Lung (tissue), 12 donors: ENCODE measurements around the gene RPS6KA2. TPM values are rescaled to one million over a fixed set of nuclear protein-coding genes. Genes with fewer than 3 reads are reported as not detected.

Experiments
- ATAC-seq: fragments of 200-7000 bp; cut with Tn5 transposase; one replicate; pipeline ENCODE4 v1.9.1; 2020; ENCODE audit warnings: moderate number of reproducible peaks; ENCODE audit not compliant: insufficient read depth, low FRiP score
- DNase-seq, 3 donors: peaks; one replicate each; pipeline ENCODE4 v3.0.0-alpha.2; 2013 to 2017
- H3K27ac ChIP-seq, 2 donors: one replicate each; pipeline ENCODE4 v1.5.1; 2013; ENCODE audit warnings: mild to moderate bottlenecking in 2 of 2, moderate library complexity in 2 of 2, control low read depth in 1 of 2, inconsistent platforms in 1 of 2, low read depth in 1 of 2, low read length in 1 of 2
- H3K27me3 ChIP-seq, 3 donors: one replicate each; pipeline ENCODE4 v1.5.1; 2013; ENCODE audit warnings: low read length in 2 of 3; ENCODE audit not compliant: control insufficient read depth in 3 of 3, insufficient read depth in 3 of 3
- H3K36me3 ChIP-seq, 4 donors: one replicate each; pipeline ENCODE4 v1.5.1; 2013; ENCODE audit warnings: low read length in 4 of 4, mild to moderate bottlenecking in 1 of 4, moderate library complexity in 1 of 4; ENCODE audit not compliant: control insufficient read depth in 4 of 4, insufficient read depth in 4 of 4
- H3K4me1 ChIP-seq, 5 donors: one replicate each; pipeline ENCODE4 v1.5.1; 2013; ENCODE audit warnings: low read length in 5 of 5, mild to moderate bottlenecking in 2 of 5, moderate library complexity in 1 of 5; ENCODE audit not compliant: control insufficient read depth in 5 of 5, insufficient read depth in 5 of 5
- H3K4me3 ChIP-seq: one replicate; pipeline ENCODE4 v1.5.1; 2013; ENCODE audit warnings: mild to moderate bottlenecking, control low read depth, moderate library complexity
- H3K9ac ChIP-seq, 2 donors: one replicate each; pipeline ENCODE4 v1.5.1; 2013; ENCODE audit warnings: low read length in 2 of 2, control low read depth in 1 of 2; ENCODE audit not compliant: insufficient read depth in 1 of 2
- H3K9me3 ChIP-seq, 4 donors: one replicate each; pipeline ENCODE4 v1.5.1; 2013; ENCODE audit warnings: low read length in 3 of 4, mild to moderate bottlenecking in 1 of 4, moderate library complexity in 1 of 4; ENCODE audit not compliant: control insufficient read depth in 4 of 4, insufficient read depth in 3 of 4
- CTCF ChIP-seq: IDR thresholded peaks from 2 replicates; pipeline ENCODE4 v1.5.1; 2012; ENCODE audit warnings: mild to moderate bottlenecking; ENCODE audit errors: control extremely low read depth, extremely low read depth
- WGBS, 2 donors: extraction: QIAGEN DNeasy Blood & Tissue Kit; methylation state at CpG; one replicate each; pipeline ENCODE4 v1.1.7; 2013; 5-methylcytosine and 5-hydroxymethylcytosine counted together
- polyA plus RNA-seq, 2 donors: library from polyadenylated mRNA; stranded (reverse); fragments of 200-250 nt; gene quantifications; one replicate each; pipeline ENCODE4 v1.2.1, GENCODE V29; 2013
- total RNA-seq, 2 donors: library from RNA; depleted of rRNA in 1 of 2; stranded (reverse); fragments of >200 nt in 1 of 2; gene quantifications; one replicate each; pipeline ENCODE4 v1.2.1, GENCODE V29; 2014 to 2021
- donor health status: control.
- donor health status: control.
- donor health status: Bipolar disorder and iron deficiency.
- donor health status: healthy.
- donor health status: DM: yes; HTN: yes; CAD: no.

The RPS6KA2 gene
- total and polyA plus RNA-seq, 4 donors = 61.9 to 185 (median 105) TPM

GRCh38 chr6:166436195-166437139 lies 190.6 kb downstream of the RPS6KA2 start:
- DNase-seq = no peak
- Histone ChIP-seq H3K9ac (no peak overlapping the region), H3K36me3 (peaks cover 0 to 28% (median 3%) of the 10 kb centered on the region in 4 donors), H3K4me3 (no peak overlapping the region), H3K27me3 (no peaks in the 10 kb centered on the region), H3K9me3 (no peaks in the 10 kb centered on the region), H3K27ac (no peak overlapping the region), H3K4me1 (no peaks in the 10 kb centered on the region)
- no peak for TF ChIP-seq CTCF
- 91 to 93% methylated on average over 24 of the region's 24 CpGs for WGBS, 2 donors
- ATAC-seq = no peak

GRCh38 chr6:166435574-166435973 lies 191.5 kb downstream of the RPS6KA2 start:
- H3K27ac ChIP-seq = peak overlapping the region in 1 of 2 donors; percentile 15
- no peak for ATAC-seq
- H3K9ac ChIP-seq = no peak overlapping the region
- H3K4me3 ChIP-seq = no peak overlapping the region
- peaks cover 0 to 29% (median 6%) of the 10 kb centered on the region in 4 donors for H3K36me3 ChIP-seq
- no peak for TF ChIP-seq CTCF
- H3K27me3 ChIP-seq = no peaks in the 10 kb centered on the region
- no peaks in the 10 kb centered on the region for H3K4me1 ChIP-seq
- WGBS, 2 donors = 18 to 46% methylated on average over 10 of the region's 10 CpGs
- peak in 2 of 3 donors; percentile 21 to 31 for DNase-seq
- no peaks in the 10 kb centered on the region for H3K9me3 ChIP-seq

DNA sequence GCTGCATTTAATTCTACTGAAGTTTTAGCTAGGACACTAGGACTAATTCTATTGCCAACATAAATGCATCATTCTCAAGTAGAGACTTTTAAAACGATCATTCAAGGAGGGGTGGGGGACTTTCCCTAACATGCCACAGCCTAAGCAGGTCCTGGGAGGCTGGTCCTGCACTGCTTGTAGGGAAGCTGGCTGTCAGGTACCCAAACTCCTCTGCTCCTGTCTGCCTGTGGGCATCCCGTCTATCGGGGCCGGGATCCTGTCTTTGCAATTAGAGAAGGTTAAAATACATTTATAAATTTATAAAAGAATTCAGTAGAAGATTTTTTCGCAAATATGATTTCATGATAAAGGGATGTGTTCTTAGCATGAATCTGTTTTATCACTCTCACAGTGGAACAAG lies 192.7 kb downstream of the RPS6KA2 start:
- Histone ChIP-seq H3K36me3 (peaks cover 0 to 34% (median 9%) of the 10 kb centered on the region in 4 donors), H3K4me3 (no peak overlapping the region), H3K4me1 (no peaks in the 10 kb centered on the region), H3K9ac (no peak overlapping the region), H3K27me3 (no peaks in the 10 kb centered on the region), H3K9me3 (no peaks in the 10 kb centered on the region), H3K27ac (no peak overlapping the region)
- 69 to 84% methylated on average over 5 of the region's 5 CpGs for WGBS, 2 donors
- ATAC-seq (no peak), DNase-seq (no peak)
- no peak for TF ChIP-seq CTCF
